ENCODE data around the gene ACTR3.

The ACTR3 gene

DNA sequence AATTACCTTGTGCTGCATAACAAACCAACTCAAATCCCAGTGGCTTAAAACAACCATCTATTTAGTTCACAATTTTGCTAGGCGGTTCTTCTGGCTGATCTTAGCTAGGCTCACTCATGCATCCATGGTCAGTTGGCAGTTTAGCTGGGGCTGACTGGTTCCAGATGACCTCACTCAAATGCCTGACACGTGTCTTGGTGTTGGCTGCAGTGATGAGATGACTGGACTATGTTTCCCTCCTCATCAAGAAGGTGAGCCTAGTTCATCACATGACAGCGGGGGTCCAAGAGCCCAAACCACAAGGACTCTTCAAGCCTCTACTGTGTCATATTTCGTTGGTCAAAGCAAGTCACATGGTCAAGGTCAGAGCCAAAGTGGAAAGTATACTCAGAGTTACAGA is 42.7 kb upstream of the ACTR3 start:
- peak; percentile 17 for DNase-seq (ENCODE audit: low spot score)
- TF ChIP-seq CTCF (IDR thresholded peaks at IDR 0.05; ENCODE audit: borderline replicate concordance, control extremely low read depth, extremely low read depth, insufficient read depth, missing control alignments): no peak
- in situ Hi-C loops (cut with MboI; ENCODE audit: low sequenced_read_pairs, unreplicated experiment): no loop called here

DNA sequence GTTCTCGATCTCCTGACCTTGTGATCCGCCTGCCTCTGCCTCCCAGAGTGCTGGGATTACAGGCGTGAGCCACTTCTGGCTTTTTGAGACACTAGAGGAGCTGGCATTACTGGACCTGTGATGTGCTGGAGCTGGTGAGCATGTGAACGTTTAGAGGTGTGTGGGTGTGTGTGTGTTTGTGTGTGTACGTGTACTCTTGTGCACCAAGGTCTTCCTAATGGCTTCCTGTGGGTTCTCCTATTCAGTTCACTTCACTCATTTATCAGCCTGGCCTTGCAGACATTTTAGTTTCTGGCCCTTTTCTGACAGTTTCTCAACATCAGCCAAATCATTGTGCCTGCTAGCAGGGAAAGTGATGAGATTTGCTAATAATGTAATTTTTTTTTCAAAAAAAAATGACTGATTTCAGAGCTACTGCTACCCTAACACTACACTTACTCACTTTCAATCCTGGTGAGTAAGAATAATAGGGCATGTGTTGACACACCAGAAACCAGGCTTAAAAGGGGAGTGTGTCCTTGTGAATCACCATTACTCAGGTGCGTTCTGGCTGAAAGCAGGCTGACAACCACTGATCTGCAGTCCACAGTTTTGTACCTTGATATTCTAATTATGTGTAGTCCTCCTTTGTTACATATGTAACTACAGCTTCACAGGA is 41.0 kb upstream of the ACTR3 start:
- DNase-seq (ENCODE audit: low spot score): peak; percentile 20
- in situ Hi-C loops (cut with MboI; ENCODE audit: low sequenced_read_pairs, unreplicated experiment): no loop called here
- no peak for TF ChIP-seq CTCF (IDR thresholded peaks at IDR 0.05; ENCODE audit: borderline replicate concordance, control extremely low read depth, extremely low read depth, insufficient read depth, missing control alignments)

DNA sequence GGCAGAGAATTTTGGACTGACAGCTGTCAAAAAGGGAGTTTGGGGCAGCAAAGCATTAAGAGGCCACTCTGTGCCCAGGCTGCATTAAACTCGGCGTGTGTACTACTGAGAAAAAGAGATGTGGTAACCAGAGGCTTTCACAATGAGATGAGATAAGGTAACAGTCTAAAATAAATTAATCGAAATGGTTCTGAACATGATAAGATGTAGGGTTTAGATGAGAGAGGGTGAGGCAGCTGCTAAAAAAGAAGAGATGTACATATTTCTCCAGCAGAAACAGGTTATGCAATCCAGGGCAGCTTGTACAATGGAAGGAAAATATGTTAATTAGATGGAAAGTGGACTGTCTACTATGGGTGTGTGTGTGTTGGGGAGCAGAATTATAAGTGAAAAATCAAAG is 39.2 kb upstream of the ACTR3 start:
- TF ChIP-seq CTCF (IDR thresholded peaks at IDR 0.05; ENCODE audit: borderline replicate concordance, control extremely low read depth, extremely low read depth, insufficient read depth, missing control alignments): no peak
- DNase-seq (ENCODE audit: low spot score): no peak
- in situ Hi-C loops (cut with MboI; ENCODE audit: low sequenced_read_pairs, unreplicated experiment): no loop called here

- no peak for TF ChIP-seq CTCF (IDR thresholded peaks at IDR 0.05; ENCODE audit: borderline replicate concordance, control extremely low read depth, extremely low read depth, insufficient read depth, missing control alignments)
- DNase-seq (ENCODE audit: low spot score): no peak
- in situ Hi-C loops (cut with MboI; ENCODE audit: low sequenced_read_pairs, unreplicated experiment): no loop called here
Measured at GRCh38 chr2:113851640-113852039, 38.2 kb upstream of the ACTR3 start.

DNA sequence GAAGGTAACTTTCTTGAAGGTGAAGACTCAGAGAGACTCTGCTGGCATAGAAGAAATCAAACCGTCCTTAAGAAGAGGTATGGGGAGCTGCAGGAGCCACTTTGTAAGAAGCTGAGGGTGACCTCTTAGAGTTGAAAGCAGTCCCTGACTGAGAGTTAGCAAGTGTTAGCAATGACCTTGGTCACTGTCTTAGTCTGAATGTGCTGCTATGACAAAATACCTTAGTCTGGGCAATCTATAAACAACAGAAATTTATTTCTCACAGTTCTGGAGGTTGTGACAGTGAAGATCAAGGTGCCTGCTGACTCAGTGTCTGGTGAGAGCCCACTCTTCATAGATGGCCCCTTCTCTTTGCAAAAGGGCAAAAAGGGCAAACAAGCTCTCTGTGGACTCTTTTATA is 35.7 kb upstream of the ACTR3 start:
- TF ChIP-seq CTCF (IDR thresholded peaks at IDR 0.05; ENCODE audit: borderline replicate concordance, control extremely low read depth, extremely low read depth, insufficient read depth, missing control alignments): no peak
- in situ Hi-C loops (cut with MboI; ENCODE audit: low sequenced_read_pairs, unreplicated experiment): no loop called here
- no peak for DNase-seq (ENCODE audit: low spot score)

DNA sequence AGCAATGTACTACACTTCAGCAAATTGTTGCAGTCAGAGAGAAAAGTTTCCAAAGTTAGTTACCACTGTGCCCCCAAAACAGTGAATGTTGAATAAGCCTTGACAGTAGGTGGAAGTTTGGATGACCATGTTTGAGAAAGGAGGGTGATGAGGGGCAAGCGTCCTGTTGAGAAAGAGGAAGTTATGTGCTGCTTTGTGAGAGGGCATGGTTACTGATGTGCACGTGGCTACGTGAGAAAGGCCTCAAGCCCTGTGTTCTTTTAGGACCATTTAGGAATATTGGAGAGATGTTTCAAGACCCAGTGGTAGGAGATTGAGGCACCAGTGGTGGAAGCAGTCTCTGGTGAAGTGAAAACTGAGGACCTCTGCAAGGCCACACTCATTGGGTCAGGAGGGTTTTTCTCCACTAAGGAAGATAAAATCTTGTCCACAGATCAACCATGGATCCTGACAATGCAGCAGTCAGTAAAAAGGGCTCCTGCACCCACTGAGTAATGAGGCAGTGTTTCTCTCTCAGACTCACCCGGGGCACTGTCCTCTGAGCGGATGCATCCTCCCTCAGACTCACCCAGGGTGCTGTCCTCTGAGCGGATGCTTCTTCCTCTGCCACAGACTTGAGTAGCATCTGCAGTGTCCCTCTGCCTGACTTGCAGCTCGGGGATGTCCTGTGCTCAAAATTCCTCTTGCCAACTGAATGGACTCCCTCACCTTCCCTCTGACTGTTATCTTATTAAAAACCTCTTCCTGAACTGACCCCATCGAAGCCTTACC is 34.7 kb upstream of the ACTR3 start:
- in situ Hi-C loops (cut with MboI; ENCODE audit: low sequenced_read_pairs, unreplicated experiment): no loop called here
- DNase-seq (ENCODE audit: low spot score): no peak
- no peak for TF ChIP-seq CTCF (IDR thresholded peaks at IDR 0.05; ENCODE audit: borderline replicate concordance, control extremely low read depth, extremely low read depth, insufficient read depth, missing control alignments)
